Measurements from ENCODE around the gene MTHFD2.
"Not testable (repeated sequence)": the region's sequence is repeated elsewhere in the genome, so short reads cannot be mapped to it uniquely, and the experiment has no call there.

The MTHFD2 gene

DNA sequence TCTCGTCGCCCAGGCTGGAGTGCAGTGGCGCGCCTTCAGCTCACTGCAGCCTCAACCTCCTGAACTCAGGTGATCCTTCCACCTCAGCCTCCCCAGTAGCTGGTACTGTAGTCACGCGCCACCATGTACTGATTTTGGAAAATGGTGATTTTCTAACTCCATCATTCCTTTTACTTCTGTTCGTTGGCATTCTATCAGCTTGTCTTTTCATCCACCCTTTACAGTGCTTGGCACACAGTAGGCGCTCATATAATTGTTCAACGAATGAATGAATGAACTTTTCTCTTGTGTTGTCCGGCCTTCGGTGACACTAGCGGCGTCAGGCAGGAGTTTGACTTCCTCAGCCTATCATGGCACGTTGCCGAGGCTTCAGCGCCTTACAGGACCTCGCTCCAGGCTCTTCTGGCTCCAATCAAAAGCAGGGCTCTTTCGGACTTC lies 373 bp upstream of the MTHFD2 start:
- DNase-seq: no peak

- no peak for DNase-seq
These were observed 873 bp downstream of the MTHFD2 start for GRCh38 chr2:74199275-74199701.

DNA sequence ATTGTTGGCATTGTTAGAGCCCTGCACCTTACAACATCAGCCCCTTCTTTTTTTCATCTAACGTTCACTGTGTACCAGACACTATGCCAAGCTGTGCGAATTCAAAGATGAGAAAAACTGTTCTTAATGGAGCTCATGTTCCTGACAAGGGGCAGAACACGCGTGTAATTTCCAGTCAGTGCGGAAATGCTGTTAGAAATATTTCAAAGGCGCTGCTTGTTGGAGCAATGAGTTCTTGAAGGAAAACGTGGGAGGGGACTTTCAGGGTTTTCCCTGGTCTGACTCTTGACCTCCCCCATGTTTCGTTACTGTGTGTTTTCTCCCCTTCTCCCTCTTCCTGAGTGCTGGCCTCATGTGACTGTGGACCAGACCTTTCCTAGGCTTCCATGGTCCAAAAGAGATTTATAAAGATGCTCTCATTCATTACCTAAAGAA lies 1.5 kb downstream of the MTHFD2 start:
- no peak for DNase-seq

DNA sequence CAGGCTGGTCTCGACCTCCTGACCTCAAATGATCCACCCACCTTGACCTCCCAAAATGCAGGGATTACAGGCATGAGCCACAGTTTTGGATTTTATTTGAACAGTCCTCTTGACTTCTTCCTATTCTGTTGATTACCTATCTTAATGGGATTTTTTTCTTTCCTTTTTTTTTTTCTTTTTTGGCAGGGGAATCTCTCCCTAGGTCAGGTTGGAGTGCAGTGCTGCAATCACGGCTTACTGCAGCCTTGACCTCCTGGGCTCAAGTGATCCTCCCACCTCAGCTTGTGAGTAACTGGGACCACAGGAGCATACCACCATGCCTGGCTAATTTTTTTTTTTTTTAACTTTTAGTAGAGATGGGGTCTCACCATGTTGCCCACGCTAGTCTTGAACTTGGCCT lies 2.8 kb downstream of the MTHFD2 start:
- DNase-seq: no peak

GRCh38 chr2:74201596-74201995 lies 3.2 kb downstream of the MTHFD2 start:
- DNase-seq: no peak

- no peak for DNase-seq
These were observed 6.0 kb downstream of the MTHFD2 start for GRCh38 chr2:74204436-74204835.

DNA sequence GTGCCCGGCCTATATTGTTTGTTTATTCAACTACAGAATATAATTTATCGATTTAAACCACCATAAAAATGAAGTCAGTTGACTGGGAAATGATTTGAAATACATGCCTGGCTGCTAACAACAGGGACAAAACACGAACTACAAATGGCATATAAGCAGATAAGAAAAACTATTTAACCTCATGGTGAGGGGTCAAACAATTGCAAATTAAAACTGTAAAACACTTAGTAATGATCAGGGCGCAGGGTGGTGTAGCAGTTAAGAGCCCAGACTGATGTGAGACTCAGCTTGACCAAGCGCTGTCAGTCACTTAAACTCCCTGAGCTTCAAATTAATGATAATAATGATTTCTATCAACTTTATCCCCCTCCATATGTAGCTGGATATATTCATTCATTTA lies 6.7 kb downstream of the MTHFD2 start:
- DNase-seq: no peak

DNA sequence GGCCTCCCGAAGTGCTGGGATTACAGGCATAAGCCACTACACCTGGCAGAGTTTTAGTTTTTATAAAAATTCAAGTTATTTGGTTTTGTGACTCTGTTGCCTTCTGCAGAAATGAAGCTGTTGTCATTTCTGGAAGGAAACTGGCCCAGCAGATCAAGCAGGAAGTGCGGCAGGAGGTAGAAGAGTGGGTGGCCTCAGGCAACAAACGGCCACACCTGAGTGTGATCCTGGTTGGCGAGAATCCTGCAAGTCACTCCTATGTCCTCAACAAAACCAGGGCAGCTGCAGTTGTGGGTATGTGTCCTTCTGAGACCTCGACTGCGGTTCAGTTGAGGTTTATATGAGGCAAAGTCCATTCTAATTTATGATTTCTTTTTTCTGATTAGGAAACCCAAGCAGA lies 7.2 kb downstream of the MTHFD2 start:
- no peak for DNase-seq

GRCh38 chr2:74206180-74206688 lies 7.8 kb downstream of the MTHFD2 start:
- DNase-seq: no peak

GRCh38 chr2:74212702-74213410 lies 14.4 kb downstream of the MTHFD2 start:
- no peak for DNase-seq

GRCh38 chr2:74215771-74216170 lies 17.4 kb downstream of the MTHFD2 start:
- not testable (repeated sequence) for DNase-seq

DNA sequence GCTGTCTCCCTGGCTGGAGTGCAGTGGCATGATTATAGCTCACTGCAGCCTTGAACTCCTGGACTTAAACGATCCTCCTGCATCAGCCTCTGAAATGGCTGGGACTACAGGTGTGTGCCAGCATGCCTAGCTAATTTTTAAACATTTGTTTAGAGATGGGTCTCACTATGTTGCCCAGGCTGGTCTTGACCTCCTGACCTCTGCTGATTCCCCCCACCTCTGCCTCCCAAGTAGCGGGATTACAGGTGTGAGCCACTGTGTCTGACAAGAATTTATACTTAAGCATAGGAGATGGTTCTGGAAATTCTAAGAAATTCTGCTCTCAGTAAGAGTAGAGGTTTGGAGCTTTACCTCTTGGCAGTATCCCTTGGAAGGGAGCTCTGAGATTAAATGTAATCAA lies 18.2 kb downstream of the MTHFD2 start:
- DNase-seq: no peak

- no peak for DNase-seq
These were observed 21.6 kb downstream of the MTHFD2 start for GRCh38 chr2:74219846-74220486.

- DNase-seq: no peak
These were observed 22.7 kb downstream of the MTHFD2 start for GRCh38 chr2:74221091-74221490.

DNA sequence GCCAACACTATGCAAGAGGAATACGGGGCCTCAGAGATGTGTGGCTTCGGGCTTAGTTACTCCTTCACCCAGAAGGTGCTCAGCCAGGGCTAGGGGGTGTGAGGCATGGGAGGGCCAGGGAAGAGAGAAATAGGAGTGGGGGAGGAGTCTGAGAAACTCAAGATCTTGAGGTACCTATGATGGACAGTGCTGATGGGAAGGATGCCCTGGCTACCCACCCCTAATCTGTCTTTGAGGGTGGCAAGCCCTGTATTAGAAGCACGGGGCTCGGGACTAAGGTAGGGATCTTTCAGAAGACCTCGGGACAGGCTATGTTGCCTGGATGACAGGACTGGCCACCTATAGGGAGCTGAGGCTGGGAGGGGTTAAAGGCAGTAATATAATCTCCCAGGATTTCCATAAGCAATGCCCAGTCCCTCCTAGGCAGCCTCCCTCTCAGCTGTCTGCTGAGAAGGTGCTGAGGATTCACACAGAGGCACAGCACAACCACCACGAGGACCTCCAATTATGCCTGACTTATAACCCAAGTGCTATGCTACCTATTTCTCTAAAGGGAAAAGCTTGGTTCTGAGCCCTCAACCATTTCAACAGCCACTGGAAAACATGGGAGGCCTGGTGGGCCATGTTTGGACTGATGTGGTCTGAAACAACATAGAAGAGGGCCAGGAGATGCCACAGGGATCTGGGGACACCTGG lies 23.3 kb downstream of the MTHFD2 start:
- DNase-seq: no peak

GRCh38 chr2:74222300-74222650 lies 23.9 kb downstream of the MTHFD2 start:
- no peak for DNase-seq

- no peak for DNase-seq
These were observed 25.7 kb downstream of the MTHFD2 start for GRCh38 chr2:74223941-74224770.

DNA sequence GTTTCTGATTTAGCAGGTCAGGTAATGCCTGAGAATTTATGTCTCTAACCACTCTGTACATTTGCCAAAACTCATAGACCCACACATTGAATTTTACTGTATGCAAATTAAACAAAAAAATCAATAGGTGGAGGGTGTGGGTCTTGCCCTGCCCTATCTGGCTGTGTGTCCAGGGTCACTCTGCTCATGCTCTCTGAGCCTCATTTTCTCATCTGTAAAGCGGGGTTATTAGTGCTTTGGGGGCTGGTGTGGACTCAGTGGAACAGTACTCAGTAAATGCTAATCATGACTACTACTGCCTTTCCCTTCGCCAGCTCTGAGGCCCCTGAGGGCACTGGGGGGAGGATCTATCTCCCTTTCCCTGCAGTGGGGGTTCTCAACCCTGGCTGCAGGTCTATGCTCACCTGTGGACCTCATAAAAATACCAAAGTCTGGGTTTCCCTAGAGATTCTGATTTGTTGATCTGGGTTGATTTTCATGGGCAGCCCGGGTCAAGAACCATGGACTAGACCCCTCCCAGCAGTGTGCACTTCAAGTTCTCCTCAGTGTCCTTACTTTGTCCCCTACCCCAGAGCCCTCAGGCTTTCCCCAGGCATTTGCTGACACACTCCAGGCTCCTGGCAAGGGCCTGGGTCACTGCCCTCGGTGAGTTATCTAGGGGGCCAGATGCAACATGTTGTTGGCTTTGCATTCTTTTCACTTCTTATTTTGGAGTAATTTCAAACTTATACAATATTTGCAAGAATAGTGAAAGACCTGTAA lies 27.5 kb downstream of the MTHFD2 start:
- no peak for DNase-seq

DNA sequence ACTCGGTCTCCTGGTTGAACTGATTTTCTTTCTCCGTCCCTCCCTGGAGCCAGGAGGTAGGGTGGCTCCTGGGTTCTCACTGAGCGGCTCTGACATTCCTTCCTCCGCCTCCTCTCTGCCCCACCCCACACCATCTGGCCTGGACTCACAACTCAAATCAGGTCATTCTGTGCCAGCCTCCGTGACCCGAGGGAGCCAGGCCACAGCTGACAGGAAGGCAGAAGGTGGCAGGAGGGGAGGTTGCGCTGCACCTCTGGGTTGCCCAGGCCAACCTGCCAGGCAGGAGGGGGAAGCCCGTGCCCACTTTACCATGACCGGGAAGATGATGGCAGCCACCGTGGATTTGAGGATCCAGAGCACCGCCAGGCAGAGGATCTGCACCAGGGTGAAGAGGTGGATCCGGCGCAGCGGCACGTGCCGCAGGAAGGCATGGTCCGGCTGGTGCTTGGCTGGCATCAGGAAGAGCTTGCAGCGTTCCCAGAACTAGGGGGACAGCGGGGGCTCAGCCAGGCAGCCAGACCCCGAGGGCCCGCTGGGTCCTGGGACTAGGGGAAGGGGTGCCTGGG lies 28.3 kb downstream of the MTHFD2 start:
- DNase-seq: no peak

DNA sequence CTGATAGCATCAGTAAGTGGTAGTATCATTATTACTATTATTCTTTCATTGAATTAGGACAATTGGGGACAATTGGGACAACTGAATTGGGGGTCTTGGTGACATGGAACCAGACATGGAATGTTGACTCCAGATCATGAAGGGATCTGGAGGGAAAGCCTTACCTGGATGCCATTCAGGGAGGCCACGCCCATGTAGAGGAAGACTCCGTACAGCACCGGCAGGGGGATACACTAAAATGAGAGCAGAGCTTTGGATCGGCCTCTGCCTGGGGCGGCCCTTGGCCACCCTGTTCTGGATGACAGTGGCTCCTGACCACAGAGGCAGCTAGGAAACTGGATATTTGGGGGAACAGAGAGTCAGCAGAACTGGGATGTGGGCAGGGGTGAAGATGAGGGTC lies 29.2 kb downstream of the MTHFD2 start:
- no peak for DNase-seq

DNA sequence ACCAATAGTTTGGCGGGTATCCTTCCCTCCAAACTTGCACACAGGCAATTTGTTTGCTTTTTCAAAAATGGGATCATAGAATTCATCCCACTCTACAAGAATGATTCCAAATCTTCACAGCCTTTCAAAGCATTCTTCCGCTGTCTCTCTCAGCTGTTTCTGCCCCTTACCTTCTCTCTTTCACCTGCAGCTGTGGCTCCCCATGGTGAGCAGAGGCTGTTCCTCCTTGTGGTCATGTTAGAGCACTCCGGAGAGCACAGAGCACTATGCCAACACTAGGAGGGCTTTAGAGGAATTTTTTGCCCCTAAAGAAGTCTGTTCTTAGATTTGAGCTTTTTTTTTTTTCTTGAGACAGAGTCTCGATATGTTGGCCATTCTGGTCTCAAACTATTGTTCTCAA lies 30.4 kb downstream of the MTHFD2 start:
- DNase-seq: no peak

DNA sequence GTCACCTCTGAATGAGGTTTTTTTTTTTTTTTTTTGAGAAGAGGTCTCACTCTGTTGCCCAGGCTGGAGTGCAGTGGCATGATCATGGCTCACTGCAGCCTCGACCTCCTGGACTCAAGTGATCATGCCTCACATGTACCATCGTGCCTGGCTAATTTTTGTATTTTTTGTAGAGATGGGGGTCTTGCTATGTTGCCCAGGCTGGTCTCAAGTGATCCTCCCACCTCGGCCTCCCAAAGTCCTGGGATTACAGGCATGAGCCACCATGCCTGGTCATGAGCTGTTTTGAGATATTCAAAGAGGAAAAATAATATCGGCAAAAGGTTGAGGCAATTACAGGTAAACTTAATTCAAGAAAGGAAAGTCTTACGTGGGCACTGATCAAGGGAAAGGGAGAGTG lies 31.4 kb downstream of the MTHFD2 start:
- not testable (repeated sequence) for DNase-seq

Measured in NCI-H187 (cell line).